Measurements from ENCODE around the gene DOLPP1.
A peak's percentile ranks its signal among the peaks of the same experiment; 100 is the strongest.

Gene DOLPP1

DNA sequence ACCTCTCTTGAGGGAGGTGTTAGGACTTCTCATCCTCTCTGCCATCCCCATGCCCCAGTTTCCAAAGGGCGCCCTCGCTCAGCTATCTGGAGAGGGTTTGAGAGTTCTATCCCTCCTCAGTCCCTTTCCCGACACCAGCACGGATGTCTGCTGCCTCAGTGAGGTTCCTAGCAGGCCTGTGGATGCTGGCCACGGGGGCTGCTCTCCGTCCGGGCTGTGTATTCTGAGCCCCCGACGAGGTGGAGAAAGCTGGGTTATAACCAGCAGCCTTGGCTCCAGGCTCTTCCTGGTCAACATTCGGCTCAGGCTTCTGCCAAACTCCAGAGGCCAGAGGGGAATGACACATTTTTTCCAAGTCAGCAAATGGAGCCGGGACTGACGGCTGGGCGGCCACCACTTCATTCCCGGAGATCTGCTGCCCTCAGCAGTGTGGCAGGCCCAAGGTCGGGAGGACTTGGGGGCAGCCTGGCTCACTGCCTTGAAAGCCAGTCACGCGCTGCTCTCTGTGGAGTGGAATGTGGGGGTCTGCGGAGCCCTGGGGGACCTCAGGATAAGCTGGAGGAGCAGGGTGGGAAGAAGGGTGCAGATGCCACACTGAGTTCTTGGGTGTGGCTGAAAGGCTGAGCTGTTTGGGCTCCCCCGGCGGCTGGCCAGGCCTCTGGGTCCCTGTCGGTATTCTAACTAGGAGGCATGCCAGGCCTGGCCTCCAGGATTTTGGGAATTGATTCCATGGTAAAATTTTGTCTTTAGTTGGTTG lies 57.7 kb downstream of the DOLPP1 start:
- no peak for DNase-seq (ENCODE audit: low read depth in 2 of 2)

DNA sequence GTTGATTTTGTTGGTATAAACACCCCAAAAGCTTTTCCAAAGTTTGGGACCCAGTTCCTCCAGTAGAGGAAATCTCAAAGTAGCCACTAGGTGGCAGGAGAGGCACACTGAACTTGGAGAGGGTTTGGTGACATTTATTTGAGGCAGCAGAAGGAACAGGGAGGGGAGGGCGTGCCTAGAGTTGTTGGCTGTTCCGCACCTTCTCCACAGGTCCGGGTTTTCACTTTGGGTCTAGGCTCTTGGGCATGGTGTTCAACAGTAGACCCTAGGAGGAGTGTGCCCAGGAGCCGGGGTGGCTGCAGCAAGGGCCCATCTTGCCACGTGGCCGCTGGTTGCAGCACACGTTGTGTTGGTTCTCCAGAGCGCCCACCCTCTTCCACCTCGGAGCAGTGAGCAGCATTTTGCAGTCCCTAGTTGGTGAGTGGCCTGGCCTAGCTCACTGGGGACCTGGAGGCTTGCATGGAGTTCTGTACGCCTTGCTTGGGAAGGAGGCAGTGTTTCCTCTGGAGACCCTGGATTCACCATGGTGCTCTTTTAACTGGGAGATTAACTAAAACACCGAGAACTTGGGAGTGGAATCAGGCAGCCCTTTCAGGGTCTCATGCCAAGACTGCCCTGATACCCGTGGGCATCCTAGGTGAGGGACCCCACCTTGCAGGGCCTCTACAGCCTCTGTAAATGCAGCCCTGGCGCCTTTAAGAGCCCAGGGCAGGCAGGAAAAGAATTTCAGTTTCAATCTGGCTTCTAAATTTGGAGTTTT lies 58.5 kb downstream of the DOLPP1 start:
- DNase-seq (ENCODE audit: low read depth in 2 of 2), result peak; percentile 20 to 50

DNA sequence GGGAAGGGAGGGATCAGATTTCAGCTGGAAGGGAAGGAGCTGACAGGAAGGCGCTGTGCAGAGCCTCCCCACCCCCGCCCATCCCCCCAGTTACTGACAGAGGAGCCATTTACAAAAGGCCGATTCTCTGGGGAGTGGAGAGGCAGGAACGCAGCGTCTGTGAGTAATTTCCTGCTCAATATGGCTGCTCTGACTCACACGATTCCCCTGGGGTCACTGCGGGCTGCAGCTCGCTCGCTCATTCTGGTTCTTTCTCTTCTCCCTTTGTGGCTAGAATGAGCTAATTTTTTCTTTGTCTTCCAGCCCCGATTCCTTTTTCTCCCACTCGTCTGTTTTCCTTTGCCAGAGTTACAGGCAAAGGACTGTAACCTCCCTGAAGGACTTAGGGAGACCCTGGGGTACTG lies 59.1 kb downstream of the DOLPP1 start:
- peak; percentile 59 to 65 for DNase-seq (ENCODE audit: low read depth in 2 of 2)
